22Rv1 (cell line): ENCODE measurements around the gene P2RX1.

Experiments used
- ZFX ChIP-seq: fragments of 450-650 bp; IDR thresholded peaks from 2 replicates; pipeline ENCODE4 v1.6.1; 2017; ENCODE audit warnings: antibody characterized with exemption, borderline replicate concordance
- TF ChIP-seq, protein P1 (sequence below): fragments of 450-650 bp; IDR thresholded peaks from 2 replicates; pipeline ENCODE4 v1.5.1; 2017; ENCODE audit warnings: mild to moderate bottlenecking

DNA sequence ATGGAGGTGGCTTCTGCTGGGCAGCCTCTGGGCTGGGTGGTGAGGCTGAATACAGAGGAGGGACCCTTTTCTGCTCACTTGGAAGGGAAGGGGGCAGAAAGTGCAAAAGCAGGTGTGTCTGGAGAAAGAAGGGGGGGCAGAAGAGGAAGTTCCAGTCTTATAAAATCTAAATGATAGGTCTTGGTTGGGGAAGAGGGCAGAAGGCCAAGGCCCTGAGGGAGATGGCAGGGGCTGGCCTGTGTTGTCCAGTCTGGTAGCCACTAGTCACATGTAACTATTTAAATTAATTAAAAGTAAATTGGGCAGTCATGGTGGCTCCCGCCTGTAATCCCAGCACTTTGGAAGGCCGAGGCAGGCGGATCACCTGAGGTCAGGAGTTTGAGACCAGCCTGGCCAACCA is 20.9 kb downstream of the P2RX1 start:
- TF ChIP-seq, protein P1, sequence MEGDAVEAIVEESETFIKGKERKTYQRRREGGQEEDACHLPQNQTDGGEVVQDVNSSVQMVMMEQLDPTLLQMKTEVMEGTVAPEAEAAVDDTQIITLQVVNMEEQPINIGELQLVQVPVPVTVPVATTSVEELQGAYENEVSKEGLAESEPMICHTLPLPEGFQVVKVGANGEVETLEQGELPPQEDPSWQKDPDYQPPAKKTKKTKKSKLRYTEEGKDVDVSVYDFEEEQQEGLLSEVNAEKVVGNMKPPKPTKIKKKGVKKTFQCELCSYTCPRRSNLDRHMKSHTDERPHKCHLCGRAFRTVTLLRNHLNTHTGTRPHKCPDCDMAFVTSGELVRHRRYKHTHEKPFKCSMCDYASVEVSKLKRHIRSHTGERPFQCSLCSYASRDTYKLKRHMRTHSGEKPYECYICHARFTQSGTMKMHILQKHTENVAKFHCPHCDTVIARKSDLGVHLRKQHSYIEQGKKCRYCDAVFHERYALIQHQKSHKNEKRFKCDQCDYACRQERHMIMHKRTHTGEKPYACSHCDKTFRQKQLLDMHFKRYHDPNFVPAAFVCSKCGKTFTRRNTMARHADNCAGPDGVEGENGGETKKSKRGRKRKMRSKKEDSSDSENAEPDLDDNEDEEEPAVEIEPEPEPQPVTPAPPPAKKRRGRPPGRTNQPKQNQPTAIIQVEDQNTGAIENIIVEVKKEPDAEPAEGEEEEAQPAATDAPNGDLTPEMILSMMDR, result no peak
- no peak for TF ChIP-seq ZFX
